Measurements from ENCODE around the gene RBBP8NL. TPM values are rescaled to one million over a fixed set of nuclear protein-coding genes. Genes with fewer than 3 reads are reported as not detected.

The RBBP8NL gene
- total RNA-seq, 1 donor from 2014 or later: not detected

DNA sequence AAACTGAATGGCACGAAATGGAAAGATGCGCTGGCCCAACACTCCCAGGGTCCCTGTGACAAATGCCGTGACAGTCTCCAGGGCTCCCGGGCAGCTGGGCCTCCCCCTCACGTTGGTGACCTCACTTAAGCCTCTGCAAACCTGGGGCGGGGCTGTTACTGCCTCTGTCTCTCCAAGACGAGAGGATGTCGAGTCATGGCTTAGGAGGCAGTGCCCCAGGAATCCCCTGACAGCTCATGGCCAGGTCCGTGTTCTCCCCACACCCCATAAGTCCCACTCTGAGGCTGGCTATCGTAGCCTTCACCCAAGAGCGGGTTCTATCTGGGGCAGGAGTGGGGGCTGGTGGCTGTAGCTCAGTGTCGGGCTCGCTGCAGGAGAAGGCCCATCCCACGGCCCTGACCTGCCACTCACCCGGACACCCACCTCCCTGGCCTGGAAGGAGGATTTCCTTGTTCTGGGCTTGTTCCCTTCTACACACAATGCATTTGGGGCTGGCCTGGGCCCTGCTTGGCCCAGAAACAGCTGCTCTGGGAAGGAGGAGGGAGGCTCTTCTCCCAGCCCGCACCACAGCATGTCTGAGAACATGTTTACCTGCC, 46.0 kb downstream of the RBBP8NL start:
- Mint-ChIP-seq H3K4me1 (ENCODE audit: unreplicated experiment) (peaks cover 49% of the 10 kb centered on the region), H3K27ac (ENCODE audit: unreplicated experiment) (peak overlapping the region; percentile 34), H3K36me3 (ENCODE audit: unreplicated experiment) (peaks cover 8% of the 10 kb centered on the region), H3K4me3 (ENCODE audit: unreplicated experiment) (no peak overlapping the region), H3K9me3 (ENCODE audit: unreplicated experiment) (no peaks in the 10 kb centered on the region), H3K27me3 (ENCODE audit: unreplicated experiment) (no peaks in the 10 kb centered on the region)
- DNase-seq (ENCODE audit: extremely low spot score, unreplicated experiment): no peak
- TF ChIP-seq, protein P1, sequence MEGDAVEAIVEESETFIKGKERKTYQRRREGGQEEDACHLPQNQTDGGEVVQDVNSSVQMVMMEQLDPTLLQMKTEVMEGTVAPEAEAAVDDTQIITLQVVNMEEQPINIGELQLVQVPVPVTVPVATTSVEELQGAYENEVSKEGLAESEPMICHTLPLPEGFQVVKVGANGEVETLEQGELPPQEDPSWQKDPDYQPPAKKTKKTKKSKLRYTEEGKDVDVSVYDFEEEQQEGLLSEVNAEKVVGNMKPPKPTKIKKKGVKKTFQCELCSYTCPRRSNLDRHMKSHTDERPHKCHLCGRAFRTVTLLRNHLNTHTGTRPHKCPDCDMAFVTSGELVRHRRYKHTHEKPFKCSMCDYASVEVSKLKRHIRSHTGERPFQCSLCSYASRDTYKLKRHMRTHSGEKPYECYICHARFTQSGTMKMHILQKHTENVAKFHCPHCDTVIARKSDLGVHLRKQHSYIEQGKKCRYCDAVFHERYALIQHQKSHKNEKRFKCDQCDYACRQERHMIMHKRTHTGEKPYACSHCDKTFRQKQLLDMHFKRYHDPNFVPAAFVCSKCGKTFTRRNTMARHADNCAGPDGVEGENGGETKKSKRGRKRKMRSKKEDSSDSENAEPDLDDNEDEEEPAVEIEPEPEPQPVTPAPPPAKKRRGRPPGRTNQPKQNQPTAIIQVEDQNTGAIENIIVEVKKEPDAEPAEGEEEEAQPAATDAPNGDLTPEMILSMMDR (IDR thresholded peaks at IDR 0.05): no peak

DNA sequence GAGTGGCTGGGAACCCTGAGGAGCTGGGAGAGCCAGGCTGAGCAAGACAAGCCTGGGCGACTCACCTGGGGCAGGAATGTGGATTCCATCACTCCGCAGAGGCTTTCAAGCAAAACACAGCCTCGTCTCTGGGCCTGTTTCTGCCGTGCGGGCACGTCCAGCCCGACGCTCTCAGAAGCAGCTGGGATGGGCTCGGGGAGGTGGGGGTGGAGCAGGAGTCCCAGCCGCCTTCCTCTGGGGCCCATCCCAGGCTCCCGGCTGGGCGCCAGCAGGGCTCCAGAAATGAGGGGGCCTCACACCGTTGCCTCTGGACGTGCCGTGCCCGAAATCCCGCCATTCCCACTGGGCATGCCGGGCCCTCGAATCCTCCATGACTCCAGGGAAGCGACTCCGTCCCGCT, 49.1 kb downstream of the RBBP8NL start:
- H3K4me3 Mint-ChIP-seq (ENCODE audit: unreplicated experiment): no peak overlapping the region
- TF ChIP-seq, protein P1 (IDR thresholded peaks at IDR 0.05): no peak

DNA sequence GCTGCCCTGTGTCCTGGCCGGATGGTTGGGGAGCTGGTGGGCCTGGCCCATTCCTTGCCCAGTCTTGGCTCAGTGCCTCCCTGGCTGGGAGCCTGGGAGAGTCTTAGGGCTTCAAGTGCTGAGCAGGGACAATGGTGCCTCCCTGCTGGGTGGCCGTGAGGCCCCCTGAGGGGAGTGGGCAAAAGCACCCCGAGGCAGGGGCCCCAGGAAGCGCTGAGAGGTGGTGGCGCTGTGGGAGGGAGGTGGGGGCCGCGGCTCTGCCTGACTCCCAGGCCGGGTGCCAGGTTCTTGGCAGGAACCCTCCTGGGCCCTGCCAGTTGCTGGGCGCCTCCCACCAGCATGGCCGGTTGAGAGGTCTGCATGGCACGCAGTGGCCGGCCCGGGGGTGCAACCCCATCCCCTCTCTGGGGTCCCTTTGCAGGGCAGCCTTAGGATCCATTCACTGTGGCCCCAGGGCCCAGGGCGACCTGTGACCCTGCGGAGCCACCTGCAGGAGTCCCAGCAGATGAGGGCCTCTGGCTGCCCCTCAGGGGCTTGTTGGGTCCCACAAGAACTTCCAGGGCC, 49.6 kb downstream of the RBBP8NL start:
- H3K9me3 Mint-ChIP-seq (ENCODE audit: unreplicated experiment): no peaks in the 10 kb centered on the region
- TF ChIP-seq, protein P1 (IDR thresholded peaks at IDR 0.05): no peak
- peaks cover 5% of the 10 kb centered on the region for H3K36me3 Mint-ChIP-seq (ENCODE audit: unreplicated experiment)
- peaks cover 54% of the 10 kb centered on the region for H3K4me1 Mint-ChIP-seq (ENCODE audit: unreplicated experiment)
- no peak for DNase-seq (ENCODE audit: extremely low spot score, unreplicated experiment)
- peak overlapping the region; percentile 65 for H3K27ac Mint-ChIP-seq (ENCODE audit: unreplicated experiment)
- no peak overlapping the region for H3K4me3 Mint-ChIP-seq (ENCODE audit: unreplicated experiment)
- no peaks in the 10 kb centered on the region for H3K27me3 Mint-ChIP-seq (ENCODE audit: unreplicated experiment)

More for the DNA sequence above, 49.1 kb downstream of the RBBP8NL start:
- H3K4me1 Mint-ChIP-seq (ENCODE audit: unreplicated experiment): peaks cover 53% of the 10 kb centered on the region
- H3K36me3 Mint-ChIP-seq (ENCODE audit: unreplicated experiment): peaks cover 5% of the 10 kb centered on the region
- H3K9me3 Mint-ChIP-seq (ENCODE audit: unreplicated experiment): no peaks in the 10 kb centered on the region
- DNase-seq (ENCODE audit: extremely low spot score, unreplicated experiment): no peak
- H3K27ac Mint-ChIP-seq (ENCODE audit: unreplicated experiment): no peak overlapping the region
- no peaks in the 10 kb centered on the region for H3K27me3 Mint-ChIP-seq (ENCODE audit: unreplicated experiment)

DNA sequence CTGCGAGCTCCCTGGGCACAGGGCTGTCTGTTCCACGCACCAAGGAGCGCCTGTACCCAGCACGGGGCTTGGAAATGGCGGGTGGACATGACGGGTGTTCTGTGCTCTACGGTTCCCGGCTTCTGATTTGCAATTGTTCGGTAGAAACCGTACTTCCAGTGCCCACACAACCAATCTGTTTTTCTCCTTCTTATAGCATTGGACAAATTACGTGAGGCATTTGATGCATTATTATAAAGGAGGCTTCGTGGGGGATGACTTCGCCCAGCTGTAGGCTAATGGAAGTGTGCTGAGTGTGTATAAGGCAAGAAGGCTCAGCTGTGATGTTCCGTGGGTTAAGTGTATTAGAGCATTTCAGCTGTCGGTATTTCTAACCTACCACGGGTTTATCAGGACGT, 50.3 kb downstream of the RBBP8NL start:
- DNase-seq (ENCODE audit: extremely low spot score, unreplicated experiment): no peak
- no peaks in the 10 kb centered on the region for H3K9me3 Mint-ChIP-seq (ENCODE audit: unreplicated experiment)
- H3K36me3 Mint-ChIP-seq (ENCODE audit: unreplicated experiment): peaks cover 4% of the 10 kb centered on the region
- H3K4me1 Mint-ChIP-seq (ENCODE audit: unreplicated experiment): peaks cover 52% of the 10 kb centered on the region
- H3K27me3 Mint-ChIP-seq (ENCODE audit: unreplicated experiment): no peaks in the 10 kb centered on the region
- TF ChIP-seq, protein P1 (IDR thresholded peaks at IDR 0.05): no peak
- peak overlapping the region; percentile 65 for H3K27ac Mint-ChIP-seq (ENCODE audit: unreplicated experiment)
- no peak overlapping the region for H3K4me3 Mint-ChIP-seq (ENCODE audit: unreplicated experiment)

DNA sequence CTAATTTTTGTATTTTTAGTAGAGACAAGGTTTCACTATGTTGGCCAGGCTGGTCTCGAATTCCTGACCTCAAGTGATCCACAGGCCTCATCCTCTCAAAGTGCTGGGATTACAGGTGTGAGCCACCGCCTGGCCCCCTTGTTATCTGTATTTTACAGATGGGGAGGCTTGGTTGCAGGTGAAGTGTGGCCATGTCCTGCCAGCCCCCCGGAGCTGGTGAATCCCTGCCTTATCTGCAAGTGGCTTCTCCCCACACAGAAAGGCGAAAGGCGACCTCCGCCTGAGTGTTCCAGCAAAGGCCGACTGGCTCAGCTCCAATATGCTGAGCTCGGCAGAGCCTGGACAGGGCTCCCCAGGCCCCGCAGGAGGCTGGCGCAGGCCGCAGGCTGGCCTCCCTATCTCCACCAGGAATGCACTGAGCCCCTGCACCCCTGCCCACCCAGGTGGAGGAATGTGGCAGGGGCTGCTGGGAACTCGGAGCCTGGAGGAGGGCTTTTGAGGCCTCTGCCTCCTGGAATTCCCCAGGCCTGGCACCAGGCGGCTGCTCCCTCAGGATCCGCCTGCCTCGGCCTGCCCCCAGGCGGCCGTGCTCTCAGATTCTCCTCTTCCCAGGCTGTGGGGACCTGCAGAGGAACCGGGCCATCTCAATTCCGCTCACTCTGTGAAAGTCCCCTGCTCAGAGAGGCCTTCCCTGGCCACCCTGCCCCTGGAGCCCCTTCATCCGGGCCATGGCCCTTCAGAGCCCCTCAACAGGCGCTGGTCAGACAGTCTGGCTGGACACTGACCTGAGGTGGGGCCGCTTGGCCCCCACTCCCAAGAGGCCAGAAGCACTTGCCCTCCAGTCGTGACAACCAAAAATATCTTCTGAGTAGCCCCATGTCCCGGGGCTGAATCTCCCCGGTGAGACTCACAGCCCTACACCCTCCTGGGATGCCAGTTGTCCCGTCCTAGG, 51.0 kb downstream of the RBBP8NL start:
- Mint-ChIP-seq H3K27ac (ENCODE audit: unreplicated experiment) (peak overlapping the region; percentile 66), H3K9me3 (ENCODE audit: unreplicated experiment) (no peaks in the 10 kb centered on the region), H3K36me3 (ENCODE audit: unreplicated experiment) (no peaks in the 10 kb centered on the region), H3K27me3 (ENCODE audit: unreplicated experiment) (no peaks in the 10 kb centered on the region), H3K4me3 (ENCODE audit: unreplicated experiment) (no peak overlapping the region), H3K4me1 (ENCODE audit: unreplicated experiment) (peaks cover 53% of the 10 kb centered on the region)
- DNase-seq (ENCODE audit: extremely low spot score, unreplicated experiment): no peak
- TF ChIP-seq, protein P1 (IDR thresholded peaks at IDR 0.05): peak; percentile 59
